BE2C (cell line): ENCODE data around the gene NADK.

Experiments
- DNase-seq: peaks from one replicate; pipeline ENCODE4 v3.0.0-alpha.2; 2020
- H3K27me3 ChIP-seq: fragments of 250-450 bp; sonication (Bioruptor Pico); 2 replicates; pipeline ENCODE4 v1.5.1; 2020; ENCODE audit warnings: mild to moderate bottlenecking
- H3K36me3 ChIP-seq: fragments of 250-450 bp; sonication (Bioruptor Pico); 2 replicates; pipeline ENCODE4 v1.5.1; 2020; ENCODE audit warnings: mild to moderate bottlenecking
- H3K4me1 ChIP-seq: fragments of 250-450 bp; sonication (Bioruptor Pico); 2 replicates; pipeline ENCODE4 v1.5.1; 2020
- H3K4me3 ChIP-seq: 2 replicates; pipeline ENCODE4 v1.5.1; 2011; ENCODE audit warnings: low read depth, low read length
- H3K9me3 ChIP-seq: fragments of 250-450 bp; sonication (Bioruptor Pico); 2 replicates; pipeline ENCODE4 v1.5.1; 2020
- TF ChIP-seq, protein P1 (sequence below): IDR thresholded peaks from 2 replicates; pipeline ENCODE4 v1.5.1; 2012; ENCODE audit warnings: mild to moderate bottlenecking, low read depth, low read length

Gene NADK

DNA sequence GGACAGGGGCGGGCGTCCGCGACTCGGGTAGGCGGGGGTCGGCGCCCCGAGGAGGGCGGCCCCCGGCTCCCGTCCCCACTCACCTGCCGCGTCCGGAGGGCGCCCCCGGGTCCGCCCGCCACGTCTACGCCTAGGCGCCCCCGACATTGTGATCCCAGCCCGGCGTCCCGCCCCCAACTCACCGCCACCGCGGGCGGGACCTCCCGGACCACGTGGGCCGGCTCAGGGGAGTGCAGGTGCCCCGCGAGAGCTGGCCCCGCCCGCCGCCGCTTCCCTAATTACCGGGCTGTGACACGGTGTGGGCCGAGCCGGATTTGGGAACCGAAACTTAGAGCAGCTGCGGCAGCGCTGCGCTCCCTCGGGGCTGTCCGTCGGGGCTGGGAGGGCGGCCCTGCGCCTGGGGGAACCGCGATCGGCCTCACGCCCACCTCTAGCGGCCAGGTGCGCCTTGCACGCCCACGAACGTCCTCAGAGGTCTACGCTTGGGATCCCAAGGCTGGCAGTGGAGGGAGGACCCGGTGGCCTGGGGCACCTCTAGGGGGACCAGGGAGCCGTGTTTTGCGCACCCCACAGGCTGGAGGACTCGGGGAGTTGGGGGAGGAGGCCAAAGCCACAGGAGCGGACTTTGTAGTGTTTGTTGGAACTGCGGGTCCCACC lies 521 bp upstream of the NADK start:
- no peaks in the 10 kb centered on the region for H3K27me3 ChIP-seq
- DNase-seq: peak; percentile 65
- no peaks in the 10 kb centered on the region for H3K9me3 ChIP-seq
- H3K4me3 ChIP-seq: peak overlapping the region; percentile 52
- H3K4me1 ChIP-seq: peaks cover 22% of the 10 kb centered on the region
- TF ChIP-seq, protein P1, sequence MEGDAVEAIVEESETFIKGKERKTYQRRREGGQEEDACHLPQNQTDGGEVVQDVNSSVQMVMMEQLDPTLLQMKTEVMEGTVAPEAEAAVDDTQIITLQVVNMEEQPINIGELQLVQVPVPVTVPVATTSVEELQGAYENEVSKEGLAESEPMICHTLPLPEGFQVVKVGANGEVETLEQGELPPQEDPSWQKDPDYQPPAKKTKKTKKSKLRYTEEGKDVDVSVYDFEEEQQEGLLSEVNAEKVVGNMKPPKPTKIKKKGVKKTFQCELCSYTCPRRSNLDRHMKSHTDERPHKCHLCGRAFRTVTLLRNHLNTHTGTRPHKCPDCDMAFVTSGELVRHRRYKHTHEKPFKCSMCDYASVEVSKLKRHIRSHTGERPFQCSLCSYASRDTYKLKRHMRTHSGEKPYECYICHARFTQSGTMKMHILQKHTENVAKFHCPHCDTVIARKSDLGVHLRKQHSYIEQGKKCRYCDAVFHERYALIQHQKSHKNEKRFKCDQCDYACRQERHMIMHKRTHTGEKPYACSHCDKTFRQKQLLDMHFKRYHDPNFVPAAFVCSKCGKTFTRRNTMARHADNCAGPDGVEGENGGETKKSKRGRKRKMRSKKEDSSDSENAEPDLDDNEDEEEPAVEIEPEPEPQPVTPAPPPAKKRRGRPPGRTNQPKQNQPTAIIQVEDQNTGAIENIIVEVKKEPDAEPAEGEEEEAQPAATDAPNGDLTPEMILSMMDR: no peak; the same call in 1 of the 2 replicates
- peaks cover 15% of the 10 kb centered on the region for H3K36me3 ChIP-seq

DNA sequence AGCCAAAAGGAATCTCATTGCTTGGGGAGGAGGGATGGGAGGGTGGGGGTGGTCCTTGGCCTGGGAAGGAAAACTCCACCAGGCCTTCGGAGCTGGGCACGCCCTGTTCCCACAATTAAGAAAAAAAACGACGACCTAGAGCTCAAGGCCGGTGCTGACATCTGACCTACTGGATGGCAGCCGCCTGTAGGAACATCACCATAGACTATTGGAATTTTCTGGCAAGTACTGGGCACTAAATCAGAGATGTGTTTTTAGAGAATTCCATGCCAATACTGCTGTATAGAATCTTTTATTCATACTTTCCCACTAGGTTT lies 729 bp downstream of the NADK start:
- H3K36me3 ChIP-seq: peaks cover 24% of the 10 kb centered on the region
- H3K4me3 ChIP-seq: peak overlapping the region; percentile 86
- no peaks in the 10 kb centered on the region for H3K27me3 ChIP-seq
- TF ChIP-seq, protein P1: no peak
- DNase-seq: no peak
- no peaks in the 10 kb centered on the region for H3K9me3 ChIP-seq
- peaks cover 22% of the 10 kb centered on the region for H3K4me1 ChIP-seq

DNA sequence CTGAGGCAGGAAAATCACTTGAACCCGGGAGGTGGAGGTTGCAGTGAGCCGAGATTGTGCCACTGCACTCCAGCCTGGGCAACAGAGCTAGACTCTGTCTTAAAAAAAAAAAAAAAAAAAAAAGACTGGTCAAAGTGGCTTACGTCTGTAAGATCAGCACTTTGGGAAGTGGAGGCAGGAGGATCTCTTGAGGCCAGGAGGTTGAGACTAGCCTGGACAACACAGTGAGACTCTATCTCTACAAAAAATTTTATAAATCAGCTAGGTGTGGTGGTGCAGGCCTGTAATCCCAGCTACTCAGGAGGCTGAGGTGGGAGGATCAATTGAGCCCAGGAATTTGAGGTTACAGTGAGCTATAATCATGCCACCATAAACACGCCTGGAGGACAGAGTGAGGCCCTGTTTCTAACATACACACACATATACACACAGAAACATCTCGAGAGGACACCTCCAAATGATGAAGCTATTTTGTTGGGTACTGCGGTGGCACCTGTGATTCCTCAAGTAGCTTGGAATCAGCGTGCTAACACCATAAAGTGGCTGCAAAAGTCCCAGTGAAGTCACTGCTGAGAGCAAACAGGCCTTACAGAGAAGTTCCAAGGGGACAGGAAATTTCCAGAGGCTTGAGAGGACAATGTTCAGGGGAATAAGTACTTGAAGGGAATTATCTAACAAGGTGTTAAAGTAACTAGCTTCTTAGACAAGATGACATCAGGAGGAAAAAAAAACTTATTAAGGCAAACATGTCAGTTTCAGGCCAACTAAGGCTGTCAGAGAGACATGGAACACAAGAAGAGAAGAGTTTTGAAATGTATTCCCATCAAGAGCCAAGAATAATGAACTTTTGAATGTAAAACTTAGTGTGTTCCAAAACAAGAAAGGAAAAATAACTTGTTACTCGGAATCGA lies 1.3 kb downstream of the NADK start:
- peaks cover 26% of the 10 kb centered on the region for H3K36me3 ChIP-seq
- H3K9me3 ChIP-seq: no peaks in the 10 kb centered on the region
- no peaks in the 10 kb centered on the region for H3K27me3 ChIP-seq
- H3K4me3 ChIP-seq: peak overlapping the region; percentile 86
- H3K4me1 ChIP-seq: peaks cover 22% of the 10 kb centered on the region
- no peak for DNase-seq
- TF ChIP-seq, protein P1: no peak

DNA sequence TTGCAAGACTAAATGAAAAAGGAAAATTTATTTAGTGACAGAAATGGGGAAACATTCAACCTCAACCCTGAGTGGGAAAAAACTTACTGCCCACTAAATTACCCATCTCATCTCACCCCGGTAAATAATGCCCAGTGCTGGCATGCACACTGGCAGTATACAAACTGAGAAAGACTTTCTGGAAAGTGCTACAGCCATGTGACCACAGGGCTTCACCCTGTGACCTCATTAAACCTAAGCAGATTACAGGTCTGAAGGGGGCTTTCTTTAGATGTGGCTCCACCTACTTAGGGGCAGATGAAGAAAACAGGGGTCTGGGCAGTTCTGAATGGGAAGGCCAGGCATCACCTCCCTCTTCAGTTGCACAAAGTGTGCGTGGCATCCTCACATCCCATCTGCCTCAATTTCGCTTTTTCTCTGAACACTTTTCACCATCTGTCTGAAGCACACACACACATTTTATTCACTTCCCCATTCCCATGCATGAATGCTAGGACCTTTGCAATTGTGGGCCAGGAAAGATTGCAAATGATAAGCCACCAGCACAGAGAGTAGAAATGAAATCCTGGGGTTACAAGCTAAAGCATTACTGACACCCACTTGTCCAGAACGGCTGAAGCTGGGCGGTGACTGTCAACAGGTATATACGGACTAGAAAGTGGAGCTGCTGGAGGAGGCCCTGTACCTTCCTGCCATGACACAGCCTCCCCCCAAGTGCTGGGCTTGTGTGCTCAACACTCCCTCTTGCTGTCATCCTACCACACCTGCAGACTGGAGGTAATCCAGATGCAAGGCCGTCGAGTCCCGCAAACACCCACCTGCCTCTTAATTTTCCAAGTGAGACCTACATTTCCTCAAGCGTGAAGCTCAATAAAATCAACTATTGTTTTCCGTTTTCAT lies 2.7 kb downstream of the NADK start:
- TF ChIP-seq, protein P1: no peak
- H3K4me3 ChIP-seq: peak overlapping the region; percentile 16; the same call in 1 of the 2 replicates
- H3K4me1 ChIP-seq: peaks cover 12% of the 10 kb centered on the region; the same call in 1 of the 2 replicates
- peaks cover 36% of the 10 kb centered on the region for H3K36me3 ChIP-seq
- no peaks in the 10 kb centered on the region for H3K27me3 ChIP-seq
- peaks cover 3% of the 10 kb centered on the region for H3K9me3 ChIP-seq
- DNase-seq: no peak

DNA sequence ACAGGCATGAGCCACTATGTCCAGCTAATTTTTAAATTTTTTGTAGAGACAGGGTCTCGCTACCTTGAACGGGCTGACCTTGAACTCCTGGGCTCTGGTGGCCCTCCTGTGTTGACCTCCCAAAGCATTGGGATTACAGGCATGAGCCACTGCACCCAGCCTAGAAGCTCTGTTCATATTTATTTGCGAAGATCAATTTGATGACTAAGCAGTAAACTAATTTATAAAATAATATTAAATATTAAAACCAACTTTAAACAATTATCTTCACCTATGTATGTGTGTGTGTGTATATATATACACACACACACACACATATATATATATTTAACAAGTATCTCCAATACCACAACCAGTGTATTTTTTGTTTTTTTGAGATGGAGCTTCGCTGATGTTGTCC lies 4.4 kb downstream of the NADK start:
- peaks cover 6% of the 10 kb centered on the region; the same call in 1 of the 2 replicates for H3K4me1 ChIP-seq

More for the DNA sequence above, 4.4 kb downstream of the NADK start:
- Histone ChIP-seq H3K9me3 (peaks cover 3% of the 10 kb centered on the region), H3K36me3 (peaks cover 49% of the 10 kb centered on the region), H3K4me3 (no peak overlapping the region), H3K27me3 (no peaks in the 10 kb centered on the region)
- no peak for DNase-seq
- TF ChIP-seq, protein P1: no peak
